Stimulated activated CD4-positive, alpha-beta T cell treated with anti-CD3 and anti-CD28 coated beads, TNF-alpha, amount 100 ng/mL, for 24 hours (primary cell): ENCODE results near the gene SFTPB.
"Not testable (repeated sequence)": the region's sequence is repeated elsewhere in the genome, so short reads cannot be mapped to it uniquely, and the experiment has no call there.

Experiments
- DNase-seq, 3 experiments: peaks; one replicate each; pipeline ENCODE4 v3.0.0-alpha.2; 2020; ENCODE audit warnings: low read depth in 3 of 3

The SFTPB gene

GRCh38 chr2:85668009-85668856, at the start of gene SFTPB:
Gene SFTPB, minus strand, starts transcription at chr2:85668199. Its CDS starts 16 bp downstream, at chr2:85668183.
- DNase-seq = no peak

GRCh38 chr2:85717308-85718008, 49.5 kb upstream of the SFTPB start:
- DNase-seq = no peak

- no peak for DNase-seq
These were observed 48.4 kb upstream of the SFTPB start for GRCh38 chr2:85716346-85716914.

GRCh38 chr2:85714841-85715240, 46.8 kb upstream of the SFTPB start:
- DNase-seq = no peak

- DNase-seq = not testable (repeated sequence)
These were observed 46.4 kb upstream of the SFTPB start for GRCh38 chr2:85714421-85714820.

GRCh38 chr2:85713836-85714235, 45.8 kb upstream of the SFTPB start:
- DNase-seq = no peak

GRCh38 chr2:85712849-85713612, 45.0 kb upstream of the SFTPB start:
- DNase-seq = no peak

GRCh38 chr2:85712336-85712735, 44.3 kb upstream of the SFTPB start:
- no peak for DNase-seq

GRCh38 chr2:85711578-85712060, 43.6 kb upstream of the SFTPB start:
- no peak for DNase-seq

- DNase-seq = no peak
These were observed 42.9 kb upstream of the SFTPB start for GRCh38 chr2:85710687-85711577.

- no peak for DNase-seq
These were observed 41.4 kb upstream of the SFTPB start for GRCh38 chr2:85709401-85709811.

GRCh38 chr2:85708641-85709040, 40.6 kb upstream of the SFTPB start:
- no peak for DNase-seq

GRCh38 chr2:85707304-85707703, 39.3 kb upstream of the SFTPB start:
- peak; percentile 19 to 69 (median 46) for DNase-seq

- no peak for DNase-seq
These were observed 38.7 kb upstream of the SFTPB start for GRCh38 chr2:85706599-85707296.

- DNase-seq = no peak
These were observed 38.1 kb upstream of the SFTPB start for GRCh38 chr2:85706063-85706462.

GRCh38 chr2:85705680-85706039, 37.7 kb upstream of the SFTPB start:
- DNase-seq = no peak

- DNase-seq = no peak
These were observed 37.0 kb upstream of the SFTPB start for GRCh38 chr2:85704800-85705679.

GRCh38 chr2:85704038-85704437, 36.0 kb upstream of the SFTPB start:
- no peak for DNase-seq

- no peak for DNase-seq
These were observed 35.3 kb upstream of the SFTPB start for GRCh38 chr2:85703329-85703728.
